Fibroblast of pulmonary artery (primary cell): ENCODE data around the gene CLTC.
A peak's percentile ranks its signal among the peaks of the same experiment; 100 is the strongest.
"Not testable (repeated sequence)": the region's sequence is repeated elsewhere in the genome, so short reads cannot be mapped to it uniquely, and the experiment has no call there.

ENCODE experiments used
- DNase-seq: peaks from one replicate; pipeline ENCODE4 v3.0.0-alpha.2; 2010; ENCODE audit warnings: low read depth
- H3K4me3 ChIP-seq: replicated peaks from 2 replicates; pipeline ENCODE4 v1.5.1; 2011; ENCODE audit warnings: low read depth, mild to moderate bottlenecking, control low read depth, low read length, moderate library complexity
- CTCF ChIP-seq: IDR thresholded peaks from 2 replicates; pipeline ENCODE4 v1.5.1; 2011; ENCODE audit warnings: mild to moderate bottlenecking, control low read depth, low read length, inconsistent platforms; ENCODE audit errors: missing control alignments

The CLTC gene

GRCh38 chr17:59619298-59620063 lies at the start of gene CLTC:
Gene CLTC, plus strand, starts transcription at chr17:59619895. Its CDS starts 237 bp downstream, at chr17:59620132.
- no peak for TF ChIP-seq CTCF
- DNase-seq: peak; percentile 99
- H3K4me3 ChIP-seq: peak within 1 kb of the TSS; percentile 95

GRCh38 chr17:59572301-59572924 lies 47.3 kb upstream of the CLTC start:
- peak; percentile 81 for DNase-seq
- H3K4me3 ChIP-seq: no peak overlapping the region
- TF ChIP-seq CTCF: no peak

GRCh38 chr17:59584168-59584567 lies 35.5 kb upstream of the CLTC start:
- DNase-seq, H3K4me3 ChIP-seq: not testable (repeated sequence)

GRCh38 chr17:59600169-59600568 lies 19.5 kb upstream of the CLTC start:
- no peak for DNase-seq
- TF ChIP-seq CTCF: no peak
- no peak overlapping the region for H3K4me3 ChIP-seq

DNA sequence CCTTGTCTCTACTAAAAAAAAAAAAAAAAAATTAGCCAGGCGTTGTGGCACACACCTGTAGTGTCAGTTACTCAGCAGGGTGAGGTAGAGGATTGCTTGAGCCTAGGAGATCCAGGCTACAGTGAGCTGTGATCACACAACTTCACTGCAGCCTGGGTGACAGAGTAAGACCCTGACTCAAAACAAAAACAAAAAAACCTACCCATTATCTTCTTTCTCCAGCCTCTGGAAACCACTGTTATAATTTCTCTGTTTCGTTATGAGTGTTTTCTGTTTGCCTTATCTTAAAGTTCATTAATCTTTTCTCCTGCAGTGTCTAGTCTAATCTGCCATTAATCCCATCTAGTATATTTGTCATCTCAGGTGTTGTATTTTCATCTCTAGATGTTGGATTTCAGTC lies 18.6 kb upstream of the CLTC start:
- no peak for DNase-seq
- H3K4me3 ChIP-seq: no peak overlapping the region
- TF ChIP-seq CTCF: no peak

DNA sequence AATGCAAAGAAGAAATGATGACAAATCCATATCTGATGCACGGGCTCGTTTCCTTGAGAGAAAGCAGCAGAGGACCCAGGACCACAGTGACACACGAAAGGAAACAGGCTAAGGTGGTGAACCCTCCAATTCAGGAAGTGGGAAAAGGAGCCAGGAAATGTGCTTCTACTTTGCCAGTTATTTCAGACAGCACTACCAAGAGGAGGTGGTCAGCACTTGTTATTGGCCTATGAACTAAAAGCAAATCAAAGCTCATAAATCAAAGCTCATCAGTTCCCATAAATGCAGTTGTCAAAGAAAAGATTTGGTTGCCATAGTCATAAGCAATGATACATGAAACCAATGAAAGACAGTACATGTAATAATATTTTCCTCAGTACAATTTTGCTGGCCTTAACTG lies 12.6 kb upstream of the CLTC start:
- H3K4me3 ChIP-seq: no peak overlapping the region
- TF ChIP-seq CTCF: no peak
- no peak for DNase-seq

DNA sequence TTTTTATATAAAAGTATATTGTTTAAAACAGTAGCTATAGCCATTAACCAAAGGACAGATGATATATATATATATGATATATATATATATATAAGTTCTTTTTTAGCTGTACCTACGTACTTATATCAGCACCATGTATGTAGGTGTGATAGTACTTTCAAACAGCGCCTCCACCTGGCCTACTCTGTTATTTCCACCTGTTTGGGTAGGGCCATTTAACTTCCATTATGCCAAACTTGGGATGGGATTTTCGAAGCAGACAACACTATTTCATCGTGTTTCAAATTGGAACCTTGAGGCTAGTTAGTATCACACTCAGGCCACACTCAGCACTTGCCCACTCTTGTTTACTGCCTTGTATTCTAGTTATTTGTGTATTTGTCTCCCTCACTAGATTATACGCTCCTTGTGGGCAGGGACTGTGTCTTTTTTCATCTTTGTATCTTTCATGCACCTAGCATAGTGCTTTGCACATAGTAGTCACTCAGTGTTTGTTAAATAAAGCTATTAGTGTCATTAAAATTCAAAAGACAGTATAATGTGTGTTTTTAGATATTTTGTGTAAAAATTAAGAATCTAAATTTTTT lies 11.8 kb upstream of the CLTC start:
- TF ChIP-seq CTCF: peak; percentile 27
- H3K4me3 ChIP-seq: no peak overlapping the region
- no peak for DNase-seq
